GM12878 (cell line): ENCODE measurements around the gene CHST5. TPM values are rescaled to one million over a fixed set of nuclear protein-coding genes. Genes with fewer than 3 reads are reported as not detected.
A peak's percentile ranks its signal among the peaks of the same experiment; 100 is the strongest.

ENCODE experiments used
- ATAC-seq: fragments of 200-7000 bp; cut with Tn5 transposase; 3 replicates; pipeline ENCODE4 v1.9.1; 2020; ENCODE audit warnings: mild to moderate bottlenecking, moderate library complexity
- BruUV-seq: library from RNA; stranded (reverse); fragments of 400-500 nt; replicated peaks from 2 replicates; lab custom pipeline; 2021; lab: Mats Ljungman, UMichigan
- CTCF ChIA-PET: fragments of 300-600 bp; sonication (Branson Sonifier 250); formaldehyde crosslinking; extraction: SDS; loops from one replicate; lab custom pipeline; 2021; ENCODE audit warnings: inconsistent platforms; lab: Yijun Ruan, JAX
- POLR2A ChIA-PET: fragments of 350-600 bp; formaldehyde crosslinking; extraction: SDS; loops from one replicate; lab custom pipeline; 2021; ENCODE audit warnings: inconsistent platforms; lab: Charles Lee
- RAD21 ChIA-PET: fragments of 300-600 bp; sonication (Branson Sonifier 250); formaldehyde crosslinking; loops from one replicate; lab custom pipeline; 2023; ENCODE audit warnings: antibody characterized with exemption; ENCODE audit not compliant: unreplicated experiment; lab: Charles Lee
- SMC1A ChIA-PET: fragments of 300-600 bp; sonication (Branson Sonifier 250); formaldehyde crosslinking; loops from one replicate; lab custom pipeline; 2023; ENCODE audit not compliant: unreplicated experiment, uncharacterized antibody; lab: Charles Lee
- DNase-seq: peaks from one replicate; pipeline ENCODE4 v3.0.0-alpha.2; 2011; ENCODE audit warnings: low read depth, low spot score
- FAIRE-seq: peaks from 3 replicates; lab custom pipeline; 2011; peaks lifted over from hg19 to GRCh38; lab: Jason Lieb, UNC
- H2AFZ ChIP-seq: 2 replicates; pipeline ENCODE4 v1.6.0; 2011; ENCODE audit warnings: low read depth, low read length, control low read depth; ENCODE audit not compliant: control insufficient read depth
- H3K27ac ChIP-seq: 2 replicates; pipeline ENCODE4 v1.5.1; 2011; ENCODE audit warnings: control low read depth; ENCODE audit not compliant: control insufficient read depth, insufficient read depth
- H3K27me3 ChIP-seq, 2 experiments: replicated peaks in 1 of 2; 2 replicates each; pipeline versions ENCODE4 v1.6.0 to v1.6.1; 2011; ENCODE audit warnings: low read length in 1 of 2; ENCODE audit not compliant: control insufficient read depth in 2 of 2, insufficient read depth in 2 of 2
- H3K36me3 ChIP-seq, 2 experiments: 2 replicates each; pipeline ENCODE4 v1.5.1; 2011; ENCODE audit warnings: low read length in 1 of 2; ENCODE audit not compliant: control insufficient read depth in 2 of 2, insufficient read depth in 2 of 2
- H3K4me1 ChIP-seq: 2 replicates; pipeline ENCODE4 v1.6.1; 2011; ENCODE audit warnings: mild to moderate bottlenecking, low read length, moderate library complexity, mixed read lengths; ENCODE audit not compliant: control insufficient read depth, insufficient read depth
- H3K4me2 ChIP-seq: 2 replicates; pipeline ENCODE4 v1.6.0; 2011; ENCODE audit warnings: control low read depth; ENCODE audit not compliant: control insufficient read depth, insufficient read depth
- H3K4me3 ChIP-seq: fragments of 200-600 bp; sonication (generic); 2 replicates; pipeline ENCODE4 v1.5.1; 2016
- H3K79me2 ChIP-seq: 2 replicates; pipeline ENCODE4 v1.6.0; 2011; ENCODE audit warnings: low read length; ENCODE audit not compliant: control insufficient read depth, insufficient read depth
- H3K9ac ChIP-seq: 2 replicates; pipeline ENCODE4 v1.8.0; 2011; ENCODE audit warnings: low read length, control low read depth, mixed read lengths; ENCODE audit not compliant: control insufficient read depth, insufficient read depth
- H3K9me3 ChIP-seq: replicated peaks from 3 replicates; pipeline ENCODE4 v1.5.1; 2011; ENCODE audit warnings: mild to moderate bottlenecking, low read length; ENCODE audit not compliant: control insufficient read depth, insufficient read depth
- H4K20me1 ChIP-seq: 2 replicates; pipeline ENCODE4 v1.6.0; 2011; ENCODE audit not compliant: control insufficient read depth, insufficient read depth
- EED ChIP-seq: sonication (generic); IDR thresholded peaks from 2 replicates; pipeline ENCODE4 v1.6.1; 2016; ENCODE audit warnings: antibody characterized with exemption, low read depth
- EGR1 ChIP-seq, 2 experiments: IDR thresholded peaks; 1 replicate in 1 of 2; 2 replicates in 1 of 2; pipeline ENCODE4 v1.6.1; 2011 to 2012; ENCODE audit warnings: low read depth in 2 of 2, low read length in 2 of 2, borderline replicate concordance in 1 of 2, mild to moderate bottlenecking in 1 of 2, moderate library complexity in 1 of 2
- FOXM1 ChIP-seq: IDR thresholded peaks from 2 replicates; pipeline ENCODE4 v1.6.1; 2012; ENCODE audit warnings: low read depth, mild to moderate bottlenecking, inconsistent platforms, low read length, moderate library complexity
- KAT2A ChIP-seq: conservative IDR thresholded peaks from 2 replicates; pipeline ENCODE4 v1.6.1; 2011; ENCODE audit warnings: low read depth, low read length; ENCODE audit not compliant: control insufficient read depth
- WGBS: methylation state at CpG from one replicate; pipeline ENCODE4 v1.1.6; 2016; ENCODE audit warnings: low lambda C conversion rate; ENCODE audit not compliant: insufficient replicate concordance, insufficient coverage; ENCODE audit errors: missing lambda C conversion rate; 5-methylcytosine and 5-hydroxymethylcytosine counted together
- in situ Hi-C: fragments of 300-500 bp; cut with MboI; formaldehyde crosslinking; loops from 9 replicates; pipeline ENCODE4 v1.14.3; 2018; ENCODE audit warnings: mixed read lengths
- intact Hi-C: fragments of 100-400 bp; cut with micrococcal nuclease; formaldehyde crosslinking; loops from one replicate; pipeline ENCODE4 v1.14.2; 2022; ENCODE audit not compliant: unreplicated experiment
- polyA plus RNA-seq, 11 experiments: library from polyadenylated mRNA; depleted of rRNA in 4 of 11; unstranded in 6 of 11; stranded (reverse) in 5 of 11; fragments of >200 nt; fragmentation: Nextera tagmentation in 4 of 11; fragmentation: Illumina TruSeq in 1 of 11; extraction: Ambion mirVana in 4 of 11; extraction: Trizol in 1 of 11; gene quantifications; 1 replicate in 1 of 11; 2 replicates in 10 of 11; pipeline versions ENCODE4 v1.2.1 to v1.2.3, GENCODE V29; 2011 to 2016; ENCODE audit warnings: inconsistent platforms in 2 of 11, missing spikeins in 2 of 11, low read depth in 1 of 11
- total RNA-seq, 4 experiments: library from RNA; depleted of rRNA in 3 of 4; stranded (reverse); fragments of >200 nt in 3 of 4; fragmentation: Illumina TruSeq in 1 of 4; extraction: Trizol in 1 of 4; gene quantifications; 2 replicates each; pipeline versions ENCODE4 v1.2.1 to v1.2.3, GENCODE V29; 2013 to 2021
- TF ChIP-seq, protein P1 (sequence below): fragments of 450-650 bp; IDR thresholded peaks from 2 replicates; pipeline ENCODE4 v1.6.1; 2017; ENCODE audit warnings: mild to moderate bottlenecking, low read depth, inconsistent platforms; ENCODE audit not compliant: poor library complexity, severe bottlenecking
- TF ChIP-seq, protein P2 (sequence below): fragments of 450-650 bp; IDR thresholded peaks from 2 replicates; pipeline ENCODE4 v1.6.1; 2018; ENCODE audit warnings: mild to moderate bottlenecking, low read depth, moderate library complexity; ENCODE audit not compliant: partially characterized antibody
- TF ChIP-seq, protein P3 (sequence below): IDR thresholded peaks from 2 replicates; pipeline ENCODE4 v1.6.1; 2012; ENCODE audit warnings: low read depth, low read length, improper control_type of control experiment

Gene CHST5
- total and polyA plus RNA-seq, 10 of the 15 experiments (the other 5 are each of a cell fraction or from before 2014, with no cell fraction given) = 0.04 to 0.43 (median 0.14) TPM; not detected in 6

DNA sequence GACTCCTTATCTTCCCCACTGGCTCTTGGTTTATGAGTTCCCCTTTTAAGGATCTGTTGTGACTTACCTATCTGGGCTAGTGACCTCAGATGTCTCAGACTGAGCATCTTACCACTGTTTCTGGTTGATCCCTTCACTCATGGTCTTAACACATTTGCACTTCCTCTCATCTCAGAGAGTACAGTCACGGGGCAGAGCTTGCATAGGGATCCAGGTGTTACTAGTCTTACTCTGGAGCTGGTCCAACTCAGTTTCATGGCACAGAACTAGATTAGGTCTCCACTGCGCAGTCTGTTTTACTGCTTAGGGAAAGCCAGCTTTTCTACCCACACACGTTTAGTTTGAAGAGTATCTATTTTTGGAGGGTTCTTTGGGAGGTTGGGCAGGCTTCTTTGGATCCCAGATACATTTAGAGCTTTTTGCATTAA is 40.5 kb upstream of the CHST5 start (continued):
- TF ChIP-seq, protein P1, sequence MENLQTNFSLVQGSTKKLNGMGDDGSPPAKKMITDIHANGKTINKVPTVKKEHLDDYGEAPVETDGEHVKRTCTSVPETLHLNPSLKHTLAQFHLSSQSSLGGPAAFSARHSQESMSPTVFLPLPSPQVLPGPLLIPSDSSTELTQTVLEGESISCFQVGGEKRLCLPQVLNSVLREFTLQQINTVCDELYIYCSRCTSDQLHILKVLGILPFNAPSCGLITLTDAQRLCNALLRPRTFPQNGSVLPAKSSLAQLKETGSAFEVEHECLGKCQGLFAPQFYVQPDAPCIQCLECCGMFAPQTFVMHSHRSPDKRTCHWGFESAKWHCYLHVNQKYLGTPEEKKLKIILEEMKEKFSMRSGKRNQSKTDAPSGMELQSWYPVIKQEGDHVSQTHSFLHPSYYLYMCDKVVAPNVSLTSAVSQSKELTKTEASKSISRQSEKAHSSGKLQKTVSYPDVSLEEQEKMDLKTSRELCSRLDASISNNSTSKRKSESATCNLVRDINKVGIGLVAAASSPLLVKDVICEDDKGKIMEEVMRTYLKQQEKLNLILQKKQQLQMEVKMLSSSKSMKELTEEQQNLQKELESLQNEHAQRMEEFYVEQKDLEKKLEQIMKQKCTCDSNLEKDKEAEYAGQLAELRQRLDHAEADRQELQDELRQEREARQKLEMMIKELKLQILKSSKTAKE = no peak
- TF ChIP-seq, all 136 proteins: peak for 9

DNA sequence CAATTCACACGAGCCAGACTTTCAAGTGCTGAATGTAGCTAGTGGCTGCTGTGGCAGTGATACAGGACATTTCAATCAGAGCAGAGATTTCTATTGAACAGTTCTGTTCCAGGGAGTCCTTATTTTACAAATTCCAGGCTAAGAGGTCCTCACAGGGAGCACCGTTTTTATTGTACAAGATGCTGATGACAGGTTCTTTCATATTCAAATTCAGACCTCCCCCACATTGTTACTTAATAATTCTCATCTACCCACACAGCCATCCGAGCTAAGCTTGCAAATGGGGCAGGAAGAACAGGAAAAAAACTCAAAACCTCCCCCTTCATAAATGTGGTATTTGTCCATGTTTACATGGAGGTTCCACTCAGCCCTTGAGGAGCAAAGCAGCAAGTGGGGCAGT is 40.0 kb upstream of the CHST5 start:
- 19% methylated on average over 3 of the region's 3 CpGs for WGBS

More for the DNA sequence above, 40.0 kb upstream of the CHST5 start:
- Histone ChIP-seq H3K27ac (peak overlapping the region; percentile 49), H3K4me3 (no peak overlapping the region), H3K79me2 (peaks cover 34% of the 10 kb centered on the region), H3K36me3 (peaks cover 7 to 28% of the 10 kb centered on the region in 2 experiments), H4K20me1 (no peaks in the 10 kb centered on the region), H3K9ac (peak overlapping the region; percentile 15; the same call in 1 of the 2 replicates), H2AFZ (no peak overlapping the region), H3K4me1 (peaks cover 68% of the 10 kb centered on the region), H3K4me2 (peak overlapping the region; percentile 68), H3K9me3 (no peaks in the 10 kb centered on the region), H3K27me3 (no peaks in the 10 kb centered on the region)
- in situ Hi-C loops (no loop called here), intact Hi-C loops (no loop called here)
- POLR2A ChIA-PET = interaction anchor here (0.6 to 4.4 kb wide), 2 partner anchors 12 to 38 kb away, joined by 5 to 21 read pairs; no protein-coding TSS in a partner anchor
- TF ChIP-seq EGR1 (IDR thresholded peaks at IDR 0.05; ENCODE audit: borderline replicate concordance in 1 of 2, low read depth in 2 of 2, low read length in 2 of 2) (no peak), KAT2A (no peak), EED (peak; percentile 44; the same call in 1 of the 2 replicates), FOXM1 (no peak)
- TF ChIP-seq, protein P2, sequence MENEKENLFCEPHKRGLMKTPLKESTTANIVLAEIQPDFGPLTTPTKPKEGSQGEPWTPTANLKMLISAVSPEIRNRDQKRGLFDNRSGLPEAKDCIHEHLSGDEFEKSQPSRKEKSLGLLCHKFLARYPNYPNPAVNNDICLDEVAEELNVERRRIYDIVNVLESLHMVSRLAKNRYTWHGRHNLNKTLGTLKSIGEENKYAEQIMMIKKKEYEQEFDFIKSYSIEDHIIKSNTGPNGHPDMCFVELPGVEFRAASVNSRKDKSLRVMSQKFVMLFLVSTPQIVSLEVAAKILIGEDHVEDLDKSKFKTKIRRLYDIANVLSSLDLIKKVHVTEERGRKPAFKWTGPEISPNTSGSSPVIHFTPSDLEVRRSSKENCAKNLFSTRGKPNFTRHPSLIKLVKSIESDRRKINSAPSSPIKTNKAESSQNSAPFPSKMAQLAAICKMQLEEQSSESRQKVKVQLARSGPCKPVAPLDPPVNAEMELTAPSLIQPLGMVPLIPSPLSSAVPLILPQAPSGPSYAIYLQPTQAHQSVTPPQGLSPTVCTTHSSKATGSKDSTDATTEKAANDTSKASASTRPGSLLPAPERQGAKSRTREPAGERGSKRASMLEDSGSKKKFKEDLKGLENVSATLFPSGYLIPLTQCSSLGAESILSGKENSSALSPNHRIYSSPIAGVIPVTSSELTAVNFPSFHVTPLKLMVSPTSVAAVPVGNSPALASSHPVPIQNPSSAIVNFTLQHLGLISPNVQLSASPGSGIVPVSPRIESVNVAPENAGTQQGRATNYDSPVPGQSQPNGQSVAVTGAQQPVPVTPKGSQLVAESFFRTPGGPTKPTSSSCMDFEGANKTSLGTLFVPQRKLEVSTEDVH = no peak
- TF ChIP-seq, protein P3, sequence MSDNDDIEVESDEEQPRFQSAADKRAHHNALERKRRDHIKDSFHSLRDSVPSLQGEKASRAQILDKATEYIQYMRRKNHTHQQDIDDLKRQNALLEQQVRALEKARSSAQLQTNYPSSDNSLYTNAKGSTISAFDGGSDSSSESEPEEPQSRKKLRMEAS = no peak
- DNase-seq (no peak), FAIRE-seq (no peak), ATAC-seq (no peak)
- RAD21 ChIA-PET = interaction anchor here (1.1 to 1.8 kb wide), 3 partner anchors 12 to 46 kb away, joined by 3 to 5 read pairs (median 3); partner anchors contain the start of gene CHST5
- no TSS peak for BruUV-seq
- CTCF ChIA-PET = interaction anchor here (1.3 to 1.5 kb wide), 2 partner anchors 45 to 188 kb away, joined by 4 read pairs; no protein-coding TSS in a partner anchor
- SMC1A ChIA-PET = interaction anchor here (1.1 to 2.8 kb wide), 7 partner anchors 11 to 54 kb away, joined by 3 to 11 read pairs (median 4); partner anchors contain the start of gene GABARAPL2
